K562 (cell line): ENCODE results near the gene CYP2R1. TPM values are rescaled to one million over a fixed set of nuclear protein-coding genes. Genes with fewer than 3 reads are reported as not detected.

Experiments used
- BRCA1 ChIP-seq, 2 experiments: fragments of 450-650 bp in 1 of 2; sonication (generic) in 1 of 2; formaldehyde crosslinking in 1 of 2; IDR thresholded peaks; 2 replicates each; pipeline versions ENCODE4 v1.5.0 to v1.6.1; 2017 to 2020; ENCODE audit warnings: mild to moderate bottlenecking in 1 of 2, missing genetic modification reagents in 1 of 2
- CBX5 ChIP-seq: IDR thresholded peaks from 2 replicates; pipeline ENCODE4 v1.6.1; 2014; ENCODE audit warnings: low read depth, borderline replicate concordance
- CEBPG ChIP-seq, 3 experiments: fragments of 200-800 bp in 1 of 3; sonication (Bioruptor generic) in 1 of 3; sonication (generic) in 1 of 3; formaldehyde crosslinking in 1 of 3; IDR thresholded peaks in 2 of 3; conservative IDR thresholded peaks in 1 of 3; 2 replicates each; pipeline versions ENCODE4 v1.6.1 to v1.8.0; 2016 to 2022; ENCODE audit warnings: missing compliant biosample characterization in 2 of 3, missing genetic modification characterization in 2 of 3, mild to moderate bottlenecking in 1 of 3, missing genetic modification reagents in 1 of 3
- CTCF ChIP-seq, 3 experiments: IDR thresholded peaks in 2 of 3; conservative IDR thresholded peaks in 1 of 3; 2 replicates each; pipeline ENCODE4 v1.5.1; 2011 to 2012; ENCODE audit warnings: low read length in 3 of 3, mild to moderate bottlenecking in 3 of 3, control low read depth in 2 of 3, improper control_type of control experiment in 1 of 3, inconsistent platforms in 1 of 3, low read depth in 1 of 3, mixed read lengths in 1 of 3, moderate library complexity in 1 of 3; ENCODE audit not compliant: insufficient read depth in 2 of 3
- GTF2E2 ChIP-seq: fragments of 200-800 bp; sonication (Bioruptor generic); IDR thresholded peaks from 2 replicates; pipeline ENCODE4 v1.6.1; 2016; ENCODE audit warnings: missing genetic modification characterization, missing compliant biosample characterization
- KLF16 ChIP-seq: IDR thresholded peaks from 2 replicates; pipeline ENCODE4 v1.6.1; 2016; ENCODE audit warnings: antibody characterized with exemption
- NEUROD1 ChIP-seq: fragments of 150-350 bp; IDR thresholded peaks from 2 replicates; pipeline ENCODE4 v1.6.1; 2014; ENCODE audit warnings: borderline replicate concordance, low read length, low read depth; ENCODE audit not compliant: partially characterized antibody
- POLR2B ChIP-seq: fragments of 450-650 bp; IDR thresholded peaks from 2 replicates; pipeline ENCODE4 v1.6.1; 2018; ENCODE audit warnings: low read depth; ENCODE audit not compliant: partially characterized antibody
- RBM14 ChIP-seq: fragments of 200-400 bp; formaldehyde crosslinking; IDR thresholded peaks from 2 replicates; pipeline ENCODE4 v1.6.1; 2018; ENCODE audit warnings: low read depth, mild to moderate bottlenecking, low read length, moderate library complexity, borderline replicate concordance; ENCODE audit not compliant: insufficient read depth
- SNRNP70 ChIP-seq: fragments of 200-400 bp; formaldehyde crosslinking; optimal IDR thresholded peaks from 2 replicates; pipeline ENCODE3; 2017; ENCODE audit warnings: low read depth, low read length
- TAL1 ChIP-seq: fragments of 450-650 bp; IDR thresholded peaks from 2 replicates; pipeline ENCODE4 v1.6.1; 2016; ENCODE audit warnings: mild to moderate bottlenecking
- ZNF583 ChIP-seq: fragments of 250-450 bp; sonication (Bioruptor Pico); IDR thresholded peaks from 2 replicates; pipeline ENCODE4 v1.4.0; 2020
- polyA plus RNA-seq, 8 experiments: library from polyadenylated mRNA; depleted of rRNA in 4 of 8; stranded (reverse) in 5 of 8; unstranded in 3 of 8; fragments of >200 nt; fragmentation: Nextera tagmentation in 2 of 8; fragmentation: Illumina TruSeq in 1 of 8; extraction: Ambion mirVana in 2 of 8; extraction: Trizol in 1 of 8; gene quantifications; 2 replicates each; pipeline versions ENCODE4 v1.2.1 to v1.2.3, GENCODE V29; 2011 to 2014; ENCODE audit warnings: inconsistent platforms in 1 of 8, missing spikeins in 1 of 8
- total RNA-seq, 7 experiments: library from RNA; depleted of rRNA in 6 of 7; stranded (reverse); fragments of >200 nt in 6 of 7; fragmentation: Illumina TruSeq in 2 of 7; extraction: Trizol in 2 of 7; gene quantifications; 2 replicates each; pipeline versions ENCODE4 v1.2.1 to v1.2.3, GENCODE V29; 2011 to 2021; ENCODE audit warnings: low replicate concordance in 1 of 7
- TF ChIP-seq, protein P1 (sequence below): fragments of 450-650 bp; IDR thresholded peaks from 2 replicates; pipeline ENCODE4 v1.6.1; 2017; ENCODE audit warnings: mild to moderate bottlenecking, moderate library complexity
- TF ChIP-seq, protein P2 (sequence below): fragments of 450-650 bp; IDR thresholded peaks from 2 replicates; pipeline ENCODE4 v1.6.1; 2016; ENCODE audit warnings: low read depth

CYP2R1 gene
- total and polyA plus RNA-seq, 9 of the 15 experiments (the other 6 are each of a cell fraction or from before 2014, with no cell fraction given): 19.4 to 40.5 (median 29.4) TPM

- TF ChIP-seq, protein P1, sequence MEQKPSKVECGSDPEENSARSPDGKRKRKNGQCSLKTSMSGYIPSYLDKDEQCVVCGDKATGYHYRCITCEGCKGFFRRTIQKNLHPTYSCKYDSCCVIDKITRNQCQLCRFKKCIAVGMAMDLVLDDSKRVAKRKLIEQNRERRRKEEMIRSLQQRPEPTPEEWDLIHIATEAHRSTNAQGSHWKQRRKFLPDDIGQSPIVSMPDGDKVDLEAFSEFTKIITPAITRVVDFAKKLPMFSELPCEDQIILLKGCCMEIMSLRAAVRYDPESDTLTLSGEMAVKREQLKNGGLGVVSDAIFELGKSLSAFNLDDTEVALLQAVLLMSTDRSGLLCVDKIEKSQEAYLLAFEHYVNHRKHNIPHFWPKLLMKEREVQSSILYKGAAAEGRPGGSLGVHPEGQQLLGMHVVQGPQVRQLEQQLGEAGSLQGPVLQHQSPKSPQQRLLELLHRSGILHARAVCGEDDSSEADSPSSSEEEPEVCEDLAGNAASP: no peak
- TF ChIP-seq POLR2B (no peak), RBM14 (no peak), CEBPG (CRISPR knock-in tag; IDR thresholded peaks at IDR 0.05) (no peak), CEBPG (tag; conservative IDR thresholded peaks at IDR 0.05 in 1 of 2, IDR thresholded peaks at IDR 0.05 in 1 of 2) (0 out of 4 replicates have a peak, but pooled peaks of 1 of the 2 experiments have one; percentile 37), SNRNP70 (no peak), KLF16 (no peak), CTCF (IDR thresholded peaks at IDR 0.05 in 2 of 3, conservative IDR thresholded peaks at IDR 0.05 in 1 of 3; ENCODE audit: insufficient read depth in 2 of 3, low read depth in 1 of 3, low read length in 3 of 3) (peak; percentile 62 to 79 (median 67)), GTF2E2 (tag) (no peak), TAL1 (no peak), CBX5 (no peak), NEUROD1 (no peak), ZNF583 (CRISPR knock-in tag) (no peak), BRCA1 (IDR thresholded peaks at IDR 0.05) (no peak), BRCA1 (CRISPR knock-in tag; IDR thresholded peaks at IDR 0.05) (no peak)
- TF ChIP-seq, protein P2, sequence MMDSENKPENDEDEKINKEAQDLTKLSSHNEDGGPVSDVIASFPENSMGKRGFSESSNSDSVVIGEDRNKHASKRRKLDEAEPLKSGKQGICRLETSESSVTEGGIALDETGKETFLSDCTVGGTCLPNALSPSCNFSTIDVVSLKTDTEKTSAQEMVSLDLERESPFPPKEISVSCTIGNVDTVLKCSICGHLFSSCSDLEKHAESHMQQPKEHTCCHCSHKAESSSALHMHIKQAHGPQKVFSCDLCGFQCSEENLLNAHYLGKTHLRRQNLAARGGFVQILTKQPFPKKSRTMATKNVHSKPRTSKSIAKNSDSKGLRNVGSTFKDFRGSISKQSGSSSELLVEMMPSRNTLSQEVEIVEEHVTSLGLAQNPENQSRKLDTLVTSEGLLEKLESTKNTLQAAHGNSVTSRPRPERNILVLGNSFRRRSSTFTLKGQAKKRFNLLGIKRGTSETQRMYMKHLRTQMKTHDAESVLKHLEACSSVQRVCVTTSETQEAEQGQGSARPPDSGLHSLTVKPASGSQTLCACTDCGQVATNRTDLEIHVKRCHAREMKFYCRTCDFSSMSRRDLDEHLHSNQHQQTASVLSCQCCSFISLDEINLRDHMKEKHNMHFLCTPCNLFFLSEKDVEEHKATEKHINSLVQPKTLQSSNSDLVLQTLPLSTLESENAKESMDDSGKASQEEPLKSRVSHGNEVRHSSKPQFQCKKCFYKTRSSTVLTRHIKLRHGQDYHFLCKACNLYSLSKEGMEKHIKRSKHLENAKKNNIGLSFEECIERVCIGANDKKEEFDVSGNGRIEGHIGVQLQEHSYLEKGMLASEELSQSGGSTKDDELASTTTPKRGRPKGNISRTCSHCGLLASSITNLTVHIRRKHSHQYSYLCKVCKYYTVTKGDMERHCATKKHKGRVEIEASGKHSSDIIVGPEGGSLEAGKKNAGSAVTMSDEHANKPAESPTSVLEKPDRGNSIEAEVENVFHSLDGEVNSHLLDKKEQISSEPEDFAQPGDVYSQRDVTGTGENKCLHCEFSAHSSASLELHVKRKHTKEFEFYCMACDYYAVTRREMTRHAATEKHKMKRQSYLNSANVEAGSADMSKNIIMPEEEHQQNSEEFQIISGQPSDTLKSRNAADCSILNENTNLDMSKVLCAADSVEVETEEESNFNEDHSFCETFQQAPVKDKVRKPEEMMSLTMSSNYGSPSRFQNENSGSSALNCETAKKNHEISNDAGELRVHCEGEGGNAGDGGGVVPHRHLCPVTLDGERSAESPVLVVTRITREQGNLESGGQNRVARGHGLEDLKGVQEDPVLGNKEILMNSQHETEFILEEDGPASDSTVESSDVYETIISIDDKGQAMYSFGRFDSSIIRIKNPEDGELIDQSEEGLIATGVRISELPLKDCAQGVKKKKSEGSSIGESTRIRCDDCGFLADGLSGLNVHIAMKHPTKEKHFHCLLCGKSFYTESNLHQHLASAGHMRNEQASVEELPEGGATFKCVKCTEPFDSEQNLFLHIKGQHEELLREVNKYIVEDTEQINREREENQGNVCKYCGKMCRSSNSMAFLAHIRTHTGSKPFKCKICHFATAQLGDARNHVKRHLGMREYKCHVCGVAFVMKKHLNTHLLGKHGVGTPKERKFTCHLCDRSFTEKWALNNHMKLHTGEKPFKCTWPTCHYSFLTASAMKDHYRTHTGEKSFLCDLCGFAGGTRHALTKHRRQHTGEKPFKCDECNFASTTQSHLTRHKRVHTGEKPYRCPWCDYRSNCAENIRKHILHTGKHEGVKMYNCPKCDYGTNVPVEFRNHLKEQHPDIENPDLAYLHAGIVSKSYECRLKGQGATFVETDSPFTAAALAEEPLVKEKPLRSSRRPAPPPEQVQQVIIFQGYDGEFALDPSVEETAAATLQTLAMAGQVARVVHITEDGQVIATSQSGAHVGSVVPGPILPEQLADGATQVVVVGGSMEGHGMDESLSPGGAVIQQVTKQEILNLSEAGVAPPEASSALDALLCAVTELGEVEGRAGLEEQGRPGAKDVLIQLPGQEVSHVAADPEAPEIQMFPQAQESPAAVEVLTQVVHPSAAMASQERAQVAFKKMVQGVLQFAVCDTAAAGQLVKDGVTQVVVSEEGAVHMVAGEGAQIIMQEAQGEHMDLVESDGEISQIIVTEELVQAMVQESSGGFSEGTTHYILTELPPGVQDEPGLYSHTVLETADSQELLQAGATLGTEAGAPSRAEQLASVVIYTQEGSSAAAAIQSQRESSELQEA: no peak
Measured at GRCh38 chr11:14908214-14908880, 16.3 kb upstream of the CYP2R1 start (continued).
